ENCODE data around the gene LRRN3. TPM values are rescaled to one million over a fixed set of nuclear protein-coding genes. Genes with fewer than 3 reads are reported as not detected.

LRRN3 gene
- total and polyA plus RNA-seq, 4 donors: 0.51 to 5.1 (median 0.62) TPM; not detected in 1

DNA sequence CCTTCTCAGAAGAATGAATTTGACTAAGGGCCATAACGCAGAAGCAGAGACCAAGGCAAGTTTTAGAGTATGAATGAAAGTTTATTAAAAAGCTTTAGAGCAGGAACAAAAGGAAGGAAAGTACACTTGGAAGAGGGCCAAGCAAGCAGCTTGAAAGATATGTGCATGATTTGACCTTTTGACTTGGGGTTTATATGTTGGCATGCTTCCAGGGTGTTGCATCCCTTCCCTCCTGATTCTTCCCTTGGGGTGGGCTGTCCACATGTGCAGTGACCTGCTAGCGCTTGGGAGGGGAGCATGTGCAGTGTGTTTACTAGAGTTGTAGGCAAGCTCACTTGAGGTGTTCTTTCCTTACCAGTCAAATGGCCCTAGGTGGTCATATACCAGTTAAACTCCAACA is 37.9 kb upstream of the LRRN3 start:
- Histone ChIP-seq H3K27me3 (ENCODE audit: control insufficient read depth in 1 of 2, insufficient read depth in 2 of 2, low read length in 1 of 2) (no peaks in the 10 kb centered on the region), H3K4me1 (ENCODE audit: control insufficient read depth in 1 of 2, insufficient read depth in 2 of 2, low read length in 2 of 2) (no peaks in the 10 kb centered on the region), H3K4me3 (ENCODE audit: low read length in 2 of 2) (no peak overlapping the region), H3K36me3 (ENCODE audit: control insufficient read depth in 1 of 2, insufficient read depth in 2 of 2, low read length in 1 of 2) (no peaks in the 10 kb centered on the region), H3K9me3 (ENCODE audit: control insufficient read depth, low read length) (no peaks in the 10 kb centered on the region), H3K27ac (ENCODE audit: low read depth in 1 of 2, low read length in 2 of 2) (no peak overlapping the region)
- no peak for ATAC-seq (ENCODE audit: low FRiP score)
- DNase-seq: no peak
- 97% methylated on average over 2 of the region's 2 CpGs for WGBS, 2 donors
- intact Hi-C loops (cut with DNase I): no loop called here

GRCh38 chr7:111056371-111056770 is 34.6 kb upstream of the LRRN3 start:
- WGBS, 2 donors: 96% methylated on average over 2 of the region's 2 CpGs
- Histone ChIP-seq H3K9me3 (ENCODE audit: control insufficient read depth, low read length) (no peaks in the 10 kb centered on the region), H3K36me3 (ENCODE audit: control insufficient read depth in 1 of 2, insufficient read depth in 2 of 2, low read length in 1 of 2) (no peaks in the 10 kb centered on the region), H3K27me3 (ENCODE audit: control insufficient read depth in 1 of 2, insufficient read depth in 2 of 2, low read length in 1 of 2) (no peaks in the 10 kb centered on the region), H3K4me3 (ENCODE audit: low read length in 2 of 2) (no peak overlapping the region), H3K27ac (ENCODE audit: low read depth in 1 of 2, low read length in 2 of 2) (no peak overlapping the region), H3K4me1 (ENCODE audit: control insufficient read depth in 1 of 2, insufficient read depth in 2 of 2, low read length in 2 of 2) (no peaks in the 10 kb centered on the region)
- ATAC-seq (ENCODE audit: low FRiP score) (no peak), DNase-seq (no peak)
- intact Hi-C loops (cut with DNase I): no loop called here

DNA sequence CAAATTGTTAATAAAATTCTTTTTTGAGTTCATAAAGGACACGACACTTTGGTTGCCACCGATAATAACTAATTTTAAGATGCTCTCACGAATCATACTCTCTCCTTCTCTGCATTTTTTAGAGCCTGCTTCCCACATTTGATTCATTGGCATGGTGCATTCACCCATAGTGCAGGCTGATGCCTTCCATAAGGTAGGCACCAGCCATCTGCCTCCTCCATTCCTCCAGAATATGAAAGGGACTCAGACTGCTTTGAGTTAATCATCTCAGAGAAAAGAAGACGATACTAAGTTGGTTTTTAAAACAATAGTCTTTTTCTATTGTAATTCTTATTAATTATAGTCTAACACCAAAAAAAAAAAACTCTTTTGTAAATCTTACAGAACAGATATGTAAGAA is 33.9 kb upstream of the LRRN3 start:
- ATAC-seq (ENCODE audit: low FRiP score): no peak
- DNase-seq: no peak
- Histone ChIP-seq H3K27me3 (ENCODE audit: control insufficient read depth in 1 of 2, insufficient read depth in 2 of 2, low read length in 1 of 2) (no peaks in the 10 kb centered on the region), H3K36me3 (ENCODE audit: control insufficient read depth in 1 of 2, insufficient read depth in 2 of 2, low read length in 1 of 2) (no peaks in the 10 kb centered on the region), H3K4me3 (ENCODE audit: low read length in 2 of 2) (no peak overlapping the region), H3K9me3 (ENCODE audit: control insufficient read depth, low read length) (no peaks in the 10 kb centered on the region), H3K4me1 (ENCODE audit: control insufficient read depth in 1 of 2, insufficient read depth in 2 of 2, low read length in 2 of 2) (no peaks in the 10 kb centered on the region), H3K27ac (ENCODE audit: low read depth in 1 of 2, low read length in 2 of 2) (no peak overlapping the region)
- intact Hi-C loops (cut with DNase I): no loop called here
- 95 to 98% methylated on average over 4 of the region's 4 CpGs for WGBS, 2 donors

- Histone ChIP-seq H3K9me3 (ENCODE audit: control insufficient read depth, low read length) (no peaks in the 10 kb centered on the region), H3K4me3 (ENCODE audit: low read length in 2 of 2) (no peak overlapping the region), H3K36me3 (ENCODE audit: control insufficient read depth in 1 of 2, insufficient read depth in 2 of 2, low read length in 1 of 2) (no peaks in the 10 kb centered on the region), H3K4me1 (ENCODE audit: control insufficient read depth in 1 of 2, insufficient read depth in 2 of 2, low read length in 2 of 2) (no peaks in the 10 kb centered on the region), H3K27ac (ENCODE audit: low read depth in 1 of 2, low read length in 2 of 2) (no peak overlapping the region), H3K27me3 (ENCODE audit: control insufficient read depth in 1 of 2, insufficient read depth in 2 of 2, low read length in 1 of 2) (no peaks in the 10 kb centered on the region)
- DNase-seq: no peak
- intact Hi-C loops (cut with DNase I): no loop called here
- no peak for ATAC-seq (ENCODE audit: low FRiP score)
Observed at GRCh38 chr7:111059833-111060232, 31.1 kb upstream of the LRRN3 start.

- H3K4me1 ChIP-seq (ENCODE audit: control insufficient read depth in 1 of 2, insufficient read depth in 2 of 2, low read length in 2 of 2): peaks cover 0 to 4% of the 10 kb centered on the region in 2 donors
- intact Hi-C loops (cut with DNase I): no loop called here
- no peaks in the 10 kb centered on the region for H3K27me3 ChIP-seq (ENCODE audit: control insufficient read depth in 1 of 2, insufficient read depth in 2 of 2, low read length in 1 of 2)
- H3K9me3 ChIP-seq (ENCODE audit: control insufficient read depth, low read length): no peaks in the 10 kb centered on the region
- ATAC-seq (ENCODE audit: low FRiP score): no peak
- H3K36me3 ChIP-seq (ENCODE audit: control insufficient read depth in 1 of 2, insufficient read depth in 2 of 2, low read length in 1 of 2): no peaks in the 10 kb centered on the region
- no peak overlapping the region for H3K27ac ChIP-seq (ENCODE audit: low read depth in 1 of 2, low read length in 2 of 2)
- WGBS, 2 donors: 97 to 100% methylated on average over 1 of the region's 1 CpG
- H3K4me3 ChIP-seq (ENCODE audit: low read length in 2 of 2): no peak overlapping the region
- no peak for DNase-seq
Observed at GRCh38 chr7:111063166-111063565, 27.8 kb upstream of the LRRN3 start.

DNA sequence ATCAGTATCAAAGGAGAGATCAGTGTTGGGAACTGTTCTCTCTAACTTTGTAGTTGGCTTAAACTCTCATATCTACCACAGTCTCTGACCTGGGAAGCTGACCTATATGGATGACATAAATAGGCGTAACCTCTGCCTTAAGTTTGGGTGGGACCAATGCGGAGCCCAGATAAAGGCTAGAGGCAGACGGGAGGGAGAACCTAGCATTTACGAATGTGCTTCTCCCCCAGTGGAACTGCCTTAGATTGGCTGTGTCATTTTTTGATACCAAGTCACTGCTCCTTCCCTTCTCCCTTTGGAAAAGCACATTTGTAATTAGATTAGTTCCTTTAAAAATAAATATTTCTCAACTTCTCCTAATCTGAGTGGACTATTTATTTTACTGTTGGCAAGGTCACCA is 23.7 kb upstream of the LRRN3 start:
- Histone ChIP-seq H3K9me3 (ENCODE audit: control insufficient read depth, low read length) (no peaks in the 10 kb centered on the region), H3K36me3 (ENCODE audit: control insufficient read depth in 1 of 2, insufficient read depth in 2 of 2, low read length in 1 of 2) (no peaks in the 10 kb centered on the region), H3K27ac (ENCODE audit: low read depth in 1 of 2, low read length in 2 of 2) (no peak overlapping the region), H3K4me1 (ENCODE audit: control insufficient read depth in 1 of 2, insufficient read depth in 2 of 2, low read length in 2 of 2) (peaks cover 2 to 4% of the 10 kb centered on the region in 2 donors), H3K4me3 (ENCODE audit: low read length in 2 of 2) (no peak overlapping the region), H3K27me3 (ENCODE audit: control insufficient read depth in 1 of 2, insufficient read depth in 2 of 2, low read length in 1 of 2) (no peaks in the 10 kb centered on the region)
- WGBS, 2 donors: 86 to 91% methylated on average over 4 of the region's 4 CpGs
- DNase-seq: no peak
- no peak for ATAC-seq (ENCODE audit: low FRiP score)
- intact Hi-C loops (cut with DNase I): no loop called here

- no peak for DNase-seq
- no peak for ATAC-seq (ENCODE audit: low FRiP score)
- intact Hi-C loops (cut with DNase I): no loop called here
- Histone ChIP-seq H3K9me3 (ENCODE audit: control insufficient read depth, low read length) (no peaks in the 10 kb centered on the region), H3K4me1 (ENCODE audit: control insufficient read depth in 1 of 2, insufficient read depth in 2 of 2, low read length in 2 of 2) (peaks cover 2 to 4% of the 10 kb centered on the region in 2 donors), H3K27ac (ENCODE audit: low read depth in 1 of 2, low read length in 2 of 2) (no peak overlapping the region), H3K27me3 (ENCODE audit: control insufficient read depth in 1 of 2, insufficient read depth in 2 of 2, low read length in 1 of 2) (no peaks in the 10 kb centered on the region), H3K4me3 (ENCODE audit: low read length in 2 of 2) (no peak overlapping the region), H3K36me3 (ENCODE audit: control insufficient read depth in 1 of 2, insufficient read depth in 2 of 2, low read length in 1 of 2) (no peaks in the 10 kb centered on the region)
- WGBS, 2 donors: 63 to 76% methylated on average over 2 of the region's 2 CpGs
Observed at GRCh38 chr7:111067682-111068081, 23.2 kb upstream of the LRRN3 start.

DNA sequence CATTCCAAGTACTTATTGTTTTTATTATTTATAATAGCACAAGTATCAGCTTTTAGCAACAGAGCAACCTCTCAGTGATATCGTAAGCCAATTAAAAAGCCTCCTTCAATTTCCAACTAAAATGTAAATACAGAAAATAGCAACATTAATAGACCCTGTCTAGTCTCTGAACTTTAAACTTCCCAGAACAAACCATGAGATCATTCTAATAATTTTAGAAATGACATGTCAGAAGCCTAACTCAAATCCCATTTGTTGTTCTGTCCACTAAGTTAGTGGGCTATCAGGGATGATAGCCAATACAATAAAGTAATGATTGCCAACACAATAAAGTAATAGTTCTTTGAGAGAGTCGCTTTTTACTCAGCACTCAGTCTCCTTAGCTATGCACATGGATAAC is 22.3 kb upstream of the LRRN3 start:
- peaks cover 2 to 4% of the 10 kb centered on the region in 2 donors for H3K4me1 ChIP-seq (ENCODE audit: control insufficient read depth in 1 of 2, insufficient read depth in 2 of 2, low read length in 2 of 2)
- no peaks in the 10 kb centered on the region for H3K36me3 ChIP-seq (ENCODE audit: control insufficient read depth in 1 of 2, insufficient read depth in 2 of 2, low read length in 1 of 2)
- no peak for DNase-seq
- H3K9me3 ChIP-seq (ENCODE audit: control insufficient read depth, low read length): no peaks in the 10 kb centered on the region
- intact Hi-C loops (cut with DNase I): no loop called here
- H3K27ac ChIP-seq (ENCODE audit: low read depth in 1 of 2, low read length in 2 of 2): no peak overlapping the region
- H3K4me3 ChIP-seq (ENCODE audit: low read length in 2 of 2): no peak overlapping the region
- H3K27me3 ChIP-seq (ENCODE audit: control insufficient read depth in 1 of 2, insufficient read depth in 2 of 2, low read length in 1 of 2): no peaks in the 10 kb centered on the region
- WGBS, 2 donors: 48 to 52% methylated on average over 2 of the region's 2 CpGs
- no peak for ATAC-seq (ENCODE audit: low FRiP score)

GRCh38 chr7:111071556-111071955 is 19.4 kb upstream of the LRRN3 start:
- H3K36me3 ChIP-seq (ENCODE audit: control insufficient read depth in 1 of 2, insufficient read depth in 2 of 2, low read length in 1 of 2): no peaks in the 10 kb centered on the region
- no peak overlapping the region for H3K4me3 ChIP-seq (ENCODE audit: low read length in 2 of 2)
- ATAC-seq (ENCODE audit: low FRiP score) (no peak), DNase-seq (no peak)
- H3K9me3 ChIP-seq (ENCODE audit: control insufficient read depth, low read length): no peaks in the 10 kb centered on the region
- H3K27ac ChIP-seq (ENCODE audit: low read depth in 1 of 2, low read length in 2 of 2): no peak overlapping the region
- H3K4me1 ChIP-seq (ENCODE audit: control insufficient read depth in 1 of 2, insufficient read depth in 2 of 2, low read length in 2 of 2): peaks cover 2 to 4% of the 10 kb centered on the region in 2 donors
- no peaks in the 10 kb centered on the region for H3K27me3 ChIP-seq (ENCODE audit: control insufficient read depth in 1 of 2, insufficient read depth in 2 of 2, low read length in 1 of 2)
- intact Hi-C loops (cut with DNase I): no loop called here
